SK-MEL-5 (cell line): ENCODE data around the gene BCAS3. TPM values are rescaled to one million over a fixed set of nuclear protein-coding genes. Genes with fewer than 3 reads are reported as not detected.
A peak's percentile ranks its signal among the peaks of the same experiment; 100 is the strongest.

Experiments used
- DNase-seq: peaks from one replicate; pipeline ENCODE4 v3.0.0-alpha.2; 2016; ENCODE audit warnings: low read depth, low spot score
- in situ Hi-C: cut with HindIII; loops from 2 replicates; pipeline ENCODE4 v1.10.0; 2016; ENCODE audit warnings: low sequenced_read_pairs, high pct_unique_total_duplicates, low pct_unique_long_range_greater_than_20kb
- total RNA-seq: library from RNA; depleted of rRNA; stranded (reverse); fragments of >200 nt; shearing (Covaris generic); gene quantifications from 2 replicates; pipeline ENCODE4 v1.2.3, GENCODE V29; 2014

Gene BCAS3
- total RNA-seq, 1 experiment from 2014 or later = 31.6 TPM

- DNase-seq = peak; percentile 98
- in situ Hi-C loops = no loop called here
These were observed 641.0 kb downstream of the BCAS3 start for GRCh38 chr17:61318684-61319098.

- DNase-seq = peak; percentile 100
- in situ Hi-C loops = no loop called here
These were observed 643.7 kb downstream of the BCAS3 start for GRCh38 chr17:61321344-61321743.

- in situ Hi-C loops = no loop called here
These were observed 644.8 kb downstream of the BCAS3 start for GRCh38 chr17:61322325-61323002.

GRCh38 chr17:61323003-61323908 is 645.6 kb downstream of the BCAS3 start:
- peak; percentile 95 for DNase-seq
- in situ Hi-C loops = no loop called here

More at GRCh38 chr17:61322325-61323002, 644.8 kb downstream of the BCAS3 start:
- peak; percentile 50 for DNase-seq

GRCh38 chr17:61323909-61324868 is 646.5 kb downstream of the BCAS3 start:
- DNase-seq = peak; percentile 54
- in situ Hi-C loops = no loop called here

GRCh38 chr17:61324950-61325349 is 647.3 kb downstream of the BCAS3 start:
- DNase-seq = no peak
- in situ Hi-C loops = no loop called here

- in situ Hi-C loops = no loop called here
- DNase-seq = peak; percentile 51
These were observed 647.9 kb downstream of the BCAS3 start for GRCh38 chr17:61325382-61326073.

GRCh38 chr17:61326330-61326729 is 648.7 kb downstream of the BCAS3 start:
- in situ Hi-C loops = no loop called here

GRCh38 chr17:61328351-61328750 is 650.7 kb downstream of the BCAS3 start:
- in situ Hi-C loops = no loop called here
- DNase-seq = no peak

More at GRCh38 chr17:61326330-61326729, 648.7 kb downstream of the BCAS3 start:
- no peak for DNase-seq

- DNase-seq = no peak
- in situ Hi-C loops = no loop called here
These were observed 652.8 kb downstream of the BCAS3 start for GRCh38 chr17:61330174-61331150.

GRCh38 chr17:61331178-61331577 is 653.5 kb downstream of the BCAS3 start:
- DNase-seq = no peak
- in situ Hi-C loops = no loop called here

GRCh38 chr17:61331886-61332285 is 654.2 kb downstream of the BCAS3 start:
- DNase-seq = no peak
- in situ Hi-C loops = no loop called here

- in situ Hi-C loops = no loop called here
- no peak for DNase-seq
These were observed 655.5 kb downstream of the BCAS3 start for GRCh38 chr17:61333136-61333535.

GRCh38 chr17:61334673-61335072 is 657.0 kb downstream of the BCAS3 start:
- no peak for DNase-seq
- in situ Hi-C loops = no loop called here

GRCh38 chr17:61335105-61335844 is 657.6 kb downstream of the BCAS3 start:
- no peak for DNase-seq
- in situ Hi-C loops = no loop called here
